ENCODE measurements around the gene ARHGAP44.

ARHGAP44 gene

GRCh38 chr17:12794919-12795532 is 5.7 kb downstream of the ARHGAP44 start:
- Mint-ChIP-seq H3K4me3 (no peak overlapping the region), H3K27me3 (peaks cover 31% of the 10 kb centered on the region), H3K36me3 (ENCODE audit: low read depth) (no peaks in the 10 kb centered on the region), H3K4me1 (ENCODE audit: low read depth) (peaks cover 4% of the 10 kb centered on the region), H3K9me3 (peaks cover 11% of the 10 kb centered on the region), H3K27ac (no peak overlapping the region)
- DNase-seq = no peak

GRCh38 chr17:12800855-12801365 is 11.6 kb downstream of the ARHGAP44 start:
- no peak for DNase-seq
- Mint-ChIP-seq H3K4me3 (no peak overlapping the region), H3K27me3 (no peaks in the 10 kb centered on the region), H3K9me3 (peaks cover 18% of the 10 kb centered on the region), H3K36me3 (ENCODE audit: low read depth) (no peaks in the 10 kb centered on the region), H3K27ac (no peak overlapping the region), H3K4me1 (ENCODE audit: low read depth) (no peaks in the 10 kb centered on the region)

- no peak for DNase-seq
- no peak overlapping the region for H3K27ac Mint-ChIP-seq
- H3K4me3 Mint-ChIP-seq = no peak overlapping the region
- H3K4me1 Mint-ChIP-seq (ENCODE audit: low read depth) = no peaks in the 10 kb centered on the region
- H3K27me3 Mint-ChIP-seq = no peaks in the 10 kb centered on the region
- H3K36me3 Mint-ChIP-seq (ENCODE audit: low read depth) = no peaks in the 10 kb centered on the region
- H3K9me3 Mint-ChIP-seq = peaks cover 34% of the 10 kb centered on the region
Observed at GRCh38 chr17:12806630-12807029, 17.3 kb downstream of the ARHGAP44 start.

- no peaks in the 10 kb centered on the region for H3K4me1 Mint-ChIP-seq (ENCODE audit: low read depth)
- no peak overlapping the region for H3K27ac Mint-ChIP-seq
- H3K27me3 Mint-ChIP-seq = no peaks in the 10 kb centered on the region
- peaks cover 32% of the 10 kb centered on the region for H3K9me3 Mint-ChIP-seq
- H3K4me3 Mint-ChIP-seq = no peak overlapping the region
- no peak for DNase-seq
- no peaks in the 10 kb centered on the region for H3K36me3 Mint-ChIP-seq (ENCODE audit: low read depth)
Observed at GRCh38 chr17:12808723-12809122, 19.4 kb downstream of the ARHGAP44 start.

GRCh38 chr17:12812877-12813276 is 23.6 kb downstream of the ARHGAP44 start:
- no peaks in the 10 kb centered on the region for H3K4me1 Mint-ChIP-seq (ENCODE audit: low read depth)
- no peak for DNase-seq
- H3K4me3 Mint-ChIP-seq = no peak overlapping the region
- H3K27ac Mint-ChIP-seq = no peak overlapping the region
- H3K9me3 Mint-ChIP-seq = peaks cover 25% of the 10 kb centered on the region
- H3K27me3 Mint-ChIP-seq = no peaks in the 10 kb centered on the region
- no peaks in the 10 kb centered on the region for H3K36me3 Mint-ChIP-seq (ENCODE audit: low read depth)

GRCh38 chr17:12813664-12814063 is 24.4 kb downstream of the ARHGAP44 start:
- Mint-ChIP-seq H3K4me1 (ENCODE audit: low read depth) (no peaks in the 10 kb centered on the region), H3K9me3 (peaks cover 26% of the 10 kb centered on the region), H3K36me3 (ENCODE audit: low read depth) (no peaks in the 10 kb centered on the region), H3K27ac (no peak overlapping the region), H3K27me3 (no peaks in the 10 kb centered on the region), H3K4me3 (no peak overlapping the region)
- no peak for DNase-seq

- Mint-ChIP-seq H3K9me3 (peaks cover 19% of the 10 kb centered on the region), H3K4me1 (ENCODE audit: low read depth) (no peaks in the 10 kb centered on the region), H3K4me3 (no peak overlapping the region), H3K27ac (no peak overlapping the region), H3K36me3 (ENCODE audit: low read depth) (no peaks in the 10 kb centered on the region), H3K27me3 (no peaks in the 10 kb centered on the region)
- DNase-seq = no peak
Observed at GRCh38 chr17:12814718-12815117, 25.4 kb downstream of the ARHGAP44 start.

GRCh38 chr17:12815642-12816141 is 26.4 kb downstream of the ARHGAP44 start:
- no peaks in the 10 kb centered on the region for H3K27me3 Mint-ChIP-seq
- no peak overlapping the region for H3K27ac Mint-ChIP-seq
- H3K4me1 Mint-ChIP-seq (ENCODE audit: low read depth) = no peaks in the 10 kb centered on the region
- H3K9me3 Mint-ChIP-seq = peaks cover 12% of the 10 kb centered on the region
- H3K36me3 Mint-ChIP-seq (ENCODE audit: low read depth) = no peaks in the 10 kb centered on the region
- no peak for DNase-seq
- no peak overlapping the region for H3K4me3 Mint-ChIP-seq

GRCh38 chr17:12821376-12821940 is 32.2 kb downstream of the ARHGAP44 start:
- Mint-ChIP-seq H3K9me3 (peaks cover 7% of the 10 kb centered on the region), H3K4me3 (no peak overlapping the region), H3K36me3 (ENCODE audit: low read depth) (no peaks in the 10 kb centered on the region), H3K27me3 (no peaks in the 10 kb centered on the region), H3K4me1 (ENCODE audit: low read depth) (no peaks in the 10 kb centered on the region), H3K27ac (no peak overlapping the region)
- DNase-seq = no peak

GRCh38 chr17:12826431-12826830 is 37.1 kb downstream of the ARHGAP44 start:
- Mint-ChIP-seq H3K9me3 (peaks cover 8% of the 10 kb centered on the region), H3K4me3 (no peak overlapping the region), H3K36me3 (ENCODE audit: low read depth) (no peaks in the 10 kb centered on the region), H3K27ac (no peak overlapping the region), H3K4me1 (ENCODE audit: low read depth) (no peaks in the 10 kb centered on the region), H3K27me3 (no peaks in the 10 kb centered on the region)
- no peak for DNase-seq

GRCh38 chr17:12830777-12831247 is 41.5 kb downstream of the ARHGAP44 start:
- no peak overlapping the region for H3K4me3 Mint-ChIP-seq
- H3K4me1 Mint-ChIP-seq (ENCODE audit: low read depth) = no peaks in the 10 kb centered on the region
- H3K27ac Mint-ChIP-seq = no peak overlapping the region
- no peaks in the 10 kb centered on the region for H3K27me3 Mint-ChIP-seq
- no peak for DNase-seq
- peaks cover 31% of the 10 kb centered on the region for H3K9me3 Mint-ChIP-seq
- H3K36me3 Mint-ChIP-seq (ENCODE audit: low read depth) = no peaks in the 10 kb centered on the region

- H3K9me3 Mint-ChIP-seq = peaks cover 31% of the 10 kb centered on the region
- no peak overlapping the region for H3K4me3 Mint-ChIP-seq
- no peaks in the 10 kb centered on the region for H3K4me1 Mint-ChIP-seq (ENCODE audit: low read depth)
- no peak for DNase-seq
- no peaks in the 10 kb centered on the region for H3K27me3 Mint-ChIP-seq
- no peak overlapping the region for H3K27ac Mint-ChIP-seq
- H3K36me3 Mint-ChIP-seq (ENCODE audit: low read depth) = no peaks in the 10 kb centered on the region
Observed at GRCh38 chr17:12831839-12832238, 42.5 kb downstream of the ARHGAP44 start.

GRCh38 chr17:12839042-12839441 is 49.7 kb downstream of the ARHGAP44 start:
- Mint-ChIP-seq H3K4me1 (ENCODE audit: low read depth) (no peaks in the 10 kb centered on the region), H3K27me3 (no peaks in the 10 kb centered on the region), H3K36me3 (ENCODE audit: low read depth) (no peaks in the 10 kb centered on the region), H3K4me3 (no peak overlapping the region), H3K9me3 (peaks cover 7% of the 10 kb centered on the region), H3K27ac (no peak overlapping the region)
- no peak for DNase-seq

- DNase-seq = no peak
- Mint-ChIP-seq H3K9me3 (peaks cover 6% of the 10 kb centered on the region), H3K27me3 (no peaks in the 10 kb centered on the region), H3K27ac (no peak overlapping the region), H3K4me1 (ENCODE audit: low read depth) (no peaks in the 10 kb centered on the region), H3K4me3 (no peak overlapping the region), H3K36me3 (ENCODE audit: low read depth) (no peaks in the 10 kb centered on the region)
Observed at GRCh38 chr17:12842936-12843335, 53.6 kb downstream of the ARHGAP44 start.

- Mint-ChIP-seq H3K4me3 (no peak overlapping the region), H3K36me3 (ENCODE audit: low read depth) (no peaks in the 10 kb centered on the region), H3K27ac (no peak overlapping the region), H3K27me3 (no peaks in the 10 kb centered on the region), H3K9me3 (peaks cover 2% of the 10 kb centered on the region), H3K4me1 (ENCODE audit: low read depth) (no peaks in the 10 kb centered on the region)
- DNase-seq = no peak
Observed at GRCh38 chr17:12850996-12851395, 61.7 kb downstream of the ARHGAP44 start.
